Endothelial cell of umbilical vein (primary cell): ENCODE results near the gene XDH. TPM values are rescaled to one million over a fixed set of nuclear protein-coding genes. Genes with fewer than 3 reads are reported as not detected.

Source experiments
- BruUV-seq: library from RNA; stranded (reverse); fragments of 400-500 nt; replicated peaks from 2 replicates; lab custom pipeline; 2021; lab: Mats Ljungman, UMichigan
- CTCF ChIA-PET: fragments of 300-600, 350-600 bp; sonication (Branson Sonifier 250); formaldehyde crosslinking; loops from one replicate; lab custom pipeline; 2021; ENCODE audit warnings: antibody characterized with exemption, inconsistent platforms; lab: Charles Lee
- POLR2A ChIA-PET: fragments of 300-600, 350-600 bp; sonication (Branson Sonifier 250); formaldehyde crosslinking; loops from one replicate; lab custom pipeline; 2021; ENCODE audit warnings: antibody characterized with exemption, inconsistent platforms; lab: Charles Lee
- DNase-seq: peaks from one replicate; pipeline ENCODE4 v3.0.0-alpha.2; 2011; ENCODE audit warnings: low read depth, low spot score
- FAIRE-seq: peaks from 2 replicates; lab custom pipeline; 2011; peaks lifted over from hg19 to GRCh38; lab: Jason Lieb, UNC
- H2AFZ ChIP-seq: 2 replicates; pipeline ENCODE4 v1.6.0; 2012; ENCODE audit warnings: low read depth, low read length, control low read depth, inconsistent platforms
- H3K27ac ChIP-seq: 2 replicates; pipeline ENCODE4 v1.5.1; 2011; ENCODE audit warnings: low read depth, mild to moderate bottlenecking, control low read depth, low read length, moderate library complexity; ENCODE audit not compliant: insufficient read depth
- H3K27me3 ChIP-seq, 2 experiments: 2 replicates each; pipeline versions ENCODE4 v1.6.0 to v1.6.1; 2011; ENCODE audit warnings: low read length in 2 of 2, mixed read lengths in 1 of 2; ENCODE audit not compliant: control insufficient read depth in 2 of 2, insufficient read depth in 2 of 2
- H3K36me3 ChIP-seq, 2 experiments: 2 replicates in 1 of 2; 3 replicates in 1 of 2; pipeline ENCODE4 v1.5.1; 2011; ENCODE audit warnings: low read length in 2 of 2, mild to moderate bottlenecking in 1 of 2, moderate library complexity in 1 of 2; ENCODE audit not compliant: control insufficient read depth in 2 of 2, insufficient read depth in 2 of 2; ENCODE audit errors: extremely low read depth in 1 of 2
- H3K4me1 ChIP-seq: 3 replicates; pipeline ENCODE4 v1.5.1; 2011; ENCODE audit warnings: mild to moderate bottlenecking, low read length; ENCODE audit not compliant: control insufficient read depth, insufficient read depth; ENCODE audit errors: extremely low read depth
- H3K4me2 ChIP-seq: 2 replicates; pipeline ENCODE4 v1.6.1; 2011; ENCODE audit warnings: low read length, control low read depth, mixed read lengths; ENCODE audit not compliant: insufficient read depth
- H3K4me3 ChIP-seq, 3 experiments: fragments of 200-600 bp in 1 of 3; sonication (generic), shearing (Covaris generic) in 1 of 3; replicated peaks in 1 of 3; 2 replicates each; pipeline ENCODE4 v1.5.1; 2011 to 2016; ENCODE audit warnings: control low read depth in 3 of 3, low read length in 3 of 3, mild to moderate bottlenecking in 2 of 3, inconsistent platforms in 1 of 3, low read depth in 1 of 3, moderate library complexity in 1 of 3; ENCODE audit not compliant: insufficient read depth in 1 of 3
- H3K79me2 ChIP-seq: 2 replicates; pipeline ENCODE4 v1.6.0; 2012; ENCODE audit warnings: low read length, inconsistent platforms; ENCODE audit not compliant: control insufficient read depth, insufficient read depth
- H3K9ac ChIP-seq: replicated peaks from 2 replicates; pipeline ENCODE3; 2011; ENCODE audit warnings: low read length, control low read depth; ENCODE audit not compliant: insufficient read depth; ENCODE audit errors: extremely low read depth
- H3K9me1 ChIP-seq: replicated peaks from 3 replicates; pipeline ENCODE4 v1.6.0; 2011; ENCODE audit warnings: mild to moderate bottlenecking, low read length; ENCODE audit not compliant: control insufficient read depth, insufficient read depth; ENCODE audit errors: extremely low read depth
- H3K9me3 ChIP-seq: replicated peaks from 2 replicates; pipeline ENCODE4 v1.5.1; 2012; ENCODE audit warnings: low read length, inconsistent platforms; ENCODE audit not compliant: control insufficient read depth, insufficient read depth
- H4K20me1 ChIP-seq: replicated peaks from 2 replicates; pipeline ENCODE3; 2011; ENCODE audit warnings: mild to moderate bottlenecking, low read length; ENCODE audit not compliant: control insufficient read depth, insufficient read depth; ENCODE audit errors: extremely low read depth
- CTCF ChIP-seq, 2 donors: IDR thresholded peaks; 1 replicate in 1 of 2; 2 replicates in 1 of 2; pipeline ENCODE4 v1.5.1; 2011; ENCODE audit warnings: low read length in 2 of 2, mild to moderate bottlenecking in 2 of 2, moderate library complexity in 2 of 2, control low read depth in 1 of 2, inconsistent platforms in 1 of 2, low read depth in 1 of 2; ENCODE audit not compliant: insufficient read depth in 1 of 2; ENCODE audit errors: extremely low read depth in 1 of 2
- EZH2 ChIP-seq: IDR thresholded peaks from 2 replicates; pipeline ENCODE4 v1.6.1; 2012; ENCODE audit warnings: borderline replicate concordance, low read depth, mild to moderate bottlenecking, moderate library complexity, low read length, inconsistent platforms; ENCODE audit not compliant: severe bottlenecking
- FOS ChIP-seq: IDR thresholded peaks from 2 replicates; pipeline ENCODE4 v1.6.1; 2011; ENCODE audit warnings: mild to moderate bottlenecking, low read length, moderate library complexity, borderline replicate concordance; ENCODE audit not compliant: insufficient read depth
- GATA2 ChIP-seq: IDR thresholded peaks from 2 replicates; pipeline ENCODE4 v1.7.0; 2011; ENCODE audit warnings: low read depth, mild to moderate bottlenecking, moderate library complexity, mixed read lengths, low read length; ENCODE audit not compliant: insufficient read length, insufficient read depth
- JUN ChIP-seq: IDR thresholded peaks from 2 replicates; pipeline ENCODE4 v1.6.1; 2011; ENCODE audit warnings: borderline replicate concordance, low read depth; ENCODE audit not compliant: insufficient read length, insufficient read depth
- MAX ChIP-seq: IDR thresholded peaks from 2 replicates; pipeline ENCODE4 v1.6.1; 2011; ENCODE audit not compliant: insufficient read depth, insufficient read length
- MYC ChIP-seq: IDR thresholded peaks from one replicate; pipeline ENCODE4 v1.6.1; 2011; ENCODE audit warnings: mild to moderate bottlenecking, low read depth, low read length
- POLR2A ChIP-seq: IDR thresholded peaks from 2 replicates; pipeline ENCODE4 v1.6.1; 2012; ENCODE audit warnings: low read depth, mild to moderate bottlenecking, control low read depth, low read length
- POLR2AphosphoS5 ChIP-seq: IDR thresholded peaks from 2 replicates; pipeline ENCODE4 v1.6.1; 2012; ENCODE audit warnings: low read depth, mild to moderate bottlenecking, control low read depth, low read length, moderate library complexity; ENCODE audit not compliant: insufficient read depth
- dilution Hi-C: fragments of 300-500 bp; cut with MboI; formaldehyde crosslinking; loops from one replicate; pipeline ENCODE4 v1.15.0; 2019; ENCODE audit warnings: low sequenced_read_pairs; ENCODE audit not compliant: extremely low pct_ligation_motif_present
- intact Hi-C: fragments of 100-400 bp; cut with micrococcal nuclease; formaldehyde crosslinking; loops from one replicate; pipeline ENCODE4 v1.10.0; 2022
- polyA plus RNA-seq, 4 experiments: library from polyadenylated mRNA; depleted of rRNA in 3 of 4; stranded (reverse) in 3 of 4; unstranded in 1 of 4; fragments of >200 nt; gene quantifications; 2 replicates each; pipeline versions ENCODE4 v1.2.1 to v1.2.3, GENCODE V29; 2011 to 2012; ENCODE audit warnings: missing spikeins in 1 of 4
- total RNA-seq: library from RNA; stranded (reverse); gene quantifications from 2 replicates; pipeline ENCODE4 v1.2.3, GENCODE V29; 2021

Gene XDH
- total and polyA plus RNA-seq, 2 donors (not counting 3 experiments of a cell fraction or from before 2014, with no cell fraction given): not detected

- CTCF ChIA-PET: interaction anchor here (0.6 kb wide), 1 partner anchor 613 kb away, joined by 4 read pairs; no protein-coding TSS in a partner anchor
These were observed 87.0 kb downstream of the XDH start for GRCh38 chr2:31327505-31327904.

More at GRCh38 chr2:31327505-31327904, 87.0 kb downstream of the XDH start:
- dilution Hi-C loops (loop anchor here (25.0 kb wide), 1 partner anchor 615 kb away; no protein-coding TSS in a partner anchor), intact Hi-C loops (loop anchor here (5.0 kb wide), 1 partner anchor 40 kb away; no protein-coding TSS in a partner anchor)
- H3K9ac ChIP-seq: no peak overlapping the region
- H3K79me2 ChIP-seq: no peaks in the 10 kb centered on the region
- no peak overlapping the region for H3K4me2 ChIP-seq
- no peaks in the 10 kb centered on the region for H3K9me3 ChIP-seq
- DNase-seq (no peak), FAIRE-seq (no peak)
- no peak overlapping the region for H3K27ac ChIP-seq
- H3K36me3 ChIP-seq: no peaks in the 10 kb centered on the region
- H3K4me3 ChIP-seq: no peak overlapping the region
- H2AFZ ChIP-seq: no peak overlapping the region
- H4K20me1 ChIP-seq: no peaks in the 10 kb centered on the region
- no peaks in the 10 kb centered on the region for H3K4me1 ChIP-seq
- POLR2A ChIA-PET: no interaction called here
- peaks cover 0 to 5% of the 10 kb centered on the region in 2 experiments for H3K27me3 ChIP-seq
- no TSS peak for BruUV-seq
- TF ChIP-seq EZH2: no peak
- TF ChIP-seq CTCF (IDR thresholded peaks at IDR 0.05; ENCODE audit: extremely low read depth in 1 of 2, insufficient read depth in 1 of 2, low read depth in 1 of 2, low read length in 2 of 2): no peak
- no peak for TF ChIP-seq POLR2A
- TF ChIP-seq JUN: no peak
- no peak for TF ChIP-seq POLR2AphosphoS5
- TF ChIP-seq GATA2: no peak
- no peak for TF ChIP-seq MYC
- TF ChIP-seq MAX: no peak
- TF ChIP-seq FOS: no peak
- no peaks in the 10 kb centered on the region for H3K9me1 ChIP-seq
